ENCODE data around the gene TDRKH. TPM values are rescaled to one million over a fixed set of nuclear protein-coding genes. Genes with fewer than 3 reads are reported as not detected.
"Not testable (repeated sequence)": the region's sequence is repeated elsewhere in the genome, so short reads cannot be mapped to it uniquely, and the experiment has no call there.

Gene TDRKH
- total RNA-seq, 1 experiment from 2014 or later, result 21.2 TPM

DNA sequence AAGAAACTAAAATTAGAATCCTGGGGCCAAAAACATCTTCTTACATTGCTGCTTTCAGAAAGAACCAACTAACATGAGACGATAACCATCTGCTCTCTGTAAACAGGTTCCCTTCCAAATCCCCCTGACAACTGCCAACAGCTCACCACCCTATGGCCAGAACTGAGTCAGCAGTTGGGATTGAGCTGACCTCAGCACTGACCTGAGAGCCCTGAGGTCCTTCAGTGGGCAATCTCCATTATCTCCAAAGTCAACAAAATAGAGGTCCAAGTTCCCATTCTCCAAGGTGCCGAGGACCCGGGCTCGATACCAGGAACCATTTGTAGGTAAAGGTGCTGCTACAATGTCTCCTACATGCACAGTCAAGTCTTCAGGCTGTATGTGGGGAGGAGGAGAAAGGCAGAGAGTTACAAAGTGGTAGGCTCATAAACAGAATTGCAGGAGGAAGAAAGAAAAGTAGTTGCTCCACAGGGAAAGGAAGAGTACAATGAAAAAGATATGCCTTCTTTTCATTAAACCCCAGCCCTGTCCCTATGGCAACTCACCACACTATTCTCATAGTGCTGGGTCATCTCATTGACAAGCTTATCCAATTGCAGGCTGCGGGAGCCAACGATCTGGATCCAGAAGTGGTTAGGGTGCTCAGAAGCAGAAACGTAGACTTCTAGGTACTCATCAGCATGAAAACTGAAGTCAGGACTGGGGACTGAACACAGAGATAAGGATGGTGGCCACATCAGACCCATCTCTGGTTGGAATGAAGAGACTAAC, 14.2 kb downstream of the TDRKH start:
- in situ Hi-C loops (cut with HindIII; ENCODE audit: low sequenced_read_pairs), result no loop called here

GRCh38 chr1:151774256-151774922, 15.9 kb downstream of the TDRKH start:
- in situ Hi-C loops (cut with HindIII; ENCODE audit: low sequenced_read_pairs), result no loop called here
- no peak for DNase-seq (ENCODE audit: low spot score)

More for the DNA sequence above, 14.2 kb downstream of the TDRKH start:
- DNase-seq (ENCODE audit: low spot score), result no peak

- DNase-seq (ENCODE audit: low spot score), result no peak
- in situ Hi-C loops (cut with HindIII; ENCODE audit: low sequenced_read_pairs), result no loop called here
Observed at GRCh38 chr1:151773702-151774101, 16.6 kb downstream of the TDRKH start.

GRCh38 chr1:151769270-151769669, 21.0 kb downstream of the TDRKH start:
- in situ Hi-C loops (cut with HindIII; ENCODE audit: low sequenced_read_pairs); DNase-seq (ENCODE audit: low spot score): not testable (repeated sequence)

- in situ Hi-C loops (cut with HindIII; ENCODE audit: low sequenced_read_pairs); DNase-seq (ENCODE audit: low spot score): not testable (repeated sequence)
Observed at GRCh38 chr1:151768351-151769066, 21.8 kb downstream of the TDRKH start.

- peak; percentile 22 for DNase-seq (ENCODE audit: low spot score)
- in situ Hi-C loops (cut with HindIII; ENCODE audit: low sequenced_read_pairs), result no loop called here
Observed at GRCh38 chr1:151763990-151764389, 26.3 kb downstream of the TDRKH start.

- in situ Hi-C loops (cut with HindIII; ENCODE audit: low sequenced_read_pairs), result no loop called here
- DNase-seq (ENCODE audit: low spot score), result peak; percentile 89
Observed at GRCh38 chr1:151762941-151763921, 27.1 kb downstream of the TDRKH start, which contains the start of gene MRPL9. MRPL9 (minus strand) TSS chr1:151763496; CDS start chr1:151763479, 17 bp downstream.

GRCh38 chr1:151760597-151761385, 29.5 kb downstream of the TDRKH start:
- no peak for DNase-seq (ENCODE audit: low spot score)
- in situ Hi-C loops (cut with HindIII; ENCODE audit: low sequenced_read_pairs), result no loop called here

- no peak for DNase-seq (ENCODE audit: low spot score)
- in situ Hi-C loops (cut with HindIII; ENCODE audit: low sequenced_read_pairs), result no loop called here
Observed at GRCh38 chr1:151759241-151759640, 31.1 kb downstream of the TDRKH start.

- in situ Hi-C loops (cut with HindIII; ENCODE audit: low sequenced_read_pairs), result no loop called here
- DNase-seq (ENCODE audit: low spot score), result no peak
Observed at GRCh38 chr1:151756291-151756690, 34.0 kb downstream of the TDRKH start.

GRCh38 chr1:151741516-151741915, 48.8 kb downstream of the TDRKH start:
- in situ Hi-C loops (cut with HindIII; ENCODE audit: low sequenced_read_pairs), result no loop called here
- DNase-seq (ENCODE audit: low spot score), result no peak

GRCh38 chr1:151739590-151740355, 50.5 kb downstream of the TDRKH start:
- in situ Hi-C loops (cut with HindIII; ENCODE audit: low sequenced_read_pairs), result no loop called here
- no peak for DNase-seq (ENCODE audit: low spot score)

GRCh38 chr1:151737479-151737878, 52.8 kb downstream of the TDRKH start:
- no peak for DNase-seq (ENCODE audit: low spot score)
- in situ Hi-C loops (cut with HindIII; ENCODE audit: low sequenced_read_pairs), result no loop called here

GRCh38 chr1:151737026-151737425, 53.3 kb downstream of the TDRKH start:
- DNase-seq (ENCODE audit: low spot score), result no peak
- in situ Hi-C loops (cut with HindIII; ENCODE audit: low sequenced_read_pairs), result no loop called here

DNA sequence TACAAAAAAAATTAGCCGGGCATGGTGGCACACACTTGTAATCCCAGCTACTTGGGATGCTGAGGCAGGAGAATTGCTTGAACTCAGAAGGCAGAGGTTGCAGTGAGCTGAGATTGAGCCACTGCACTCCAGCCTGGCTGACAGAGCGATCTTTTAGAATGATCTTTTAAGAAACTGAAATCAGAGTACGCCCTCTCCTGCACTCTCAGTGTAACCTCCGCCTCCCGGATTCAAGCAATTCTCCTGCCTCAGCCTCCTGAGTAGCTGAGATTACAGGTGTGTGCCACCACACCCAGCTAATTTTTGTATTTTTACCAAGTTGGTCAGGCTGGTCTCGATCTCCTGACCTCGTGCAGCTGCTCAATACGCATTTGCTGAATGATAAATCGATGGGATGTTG, 56.3 kb downstream of the TDRKH start:
- DNase-seq (ENCODE audit: low spot score); in situ Hi-C loops (cut with HindIII; ENCODE audit: low sequenced_read_pairs): not testable (repeated sequence)

GRCh38 chr1:151733126-151733525, 57.2 kb downstream of the TDRKH start:
- in situ Hi-C loops (cut with HindIII; ENCODE audit: low sequenced_read_pairs), result no loop called here
- no peak for DNase-seq (ENCODE audit: low spot score)

- in situ Hi-C loops (cut with HindIII; ENCODE audit: low sequenced_read_pairs), result no loop called here
Observed at GRCh38 chr1:151729966-151730291, 60.4 kb downstream of the TDRKH start.

More at GRCh38 chr1:151729966-151730291, 60.4 kb downstream of the TDRKH start:
- peak; percentile 8 for DNase-seq (ENCODE audit: low spot score)
